ENCODE measurements around the gene SDK1.

Gene SDK1

DNA sequence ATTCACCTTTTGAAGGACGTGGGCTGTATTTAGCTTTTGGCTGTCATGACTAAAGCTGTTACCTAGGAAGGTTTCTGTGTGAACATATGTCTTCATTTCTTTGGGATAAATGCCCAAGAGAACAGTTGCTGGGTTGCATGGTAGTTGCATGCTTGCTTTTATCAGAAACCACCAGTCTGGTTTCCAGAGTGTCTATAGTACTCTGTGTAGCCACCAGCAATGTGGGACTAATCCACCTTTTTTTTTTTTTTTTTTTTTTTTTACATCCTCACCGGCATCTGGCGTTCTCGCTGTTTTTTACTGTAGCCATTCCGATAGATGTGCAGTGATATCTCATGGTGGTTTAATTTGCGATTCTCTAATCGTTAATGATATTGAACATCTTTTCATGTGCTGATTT, 297.8 kb downstream of the SDK1 start:
- H3K18ac ChIP-seq (ENCODE audit: low read length), result no peak overlapping the region
- H3K79me1 ChIP-seq (ENCODE audit: low read length), result no peaks in the 10 kb centered on the region
- no peak overlapping the region for H4K8ac ChIP-seq (ENCODE audit: low read depth, low read length)
- no peak overlapping the region for H2BK120ac ChIP-seq (ENCODE audit: insufficient read depth, low read length, poor library complexity)
- H2AFZ ChIP-seq (ENCODE audit: insufficient read depth, low read length, poor library complexity), result no peak overlapping the region
- no peak overlapping the region for H4K12ac ChIP-seq (ENCODE audit: low read depth, low read length)
- H3K27me3 ChIP-seq (ENCODE audit: insufficient read depth, low read length), result no peaks in the 10 kb centered on the region
- H2AK5ac ChIP-seq (ENCODE audit: low read length), result no peak overlapping the region
- H3K23ac ChIP-seq (ENCODE audit: low read length), result no peak overlapping the region
- H3K4me2 ChIP-seq (ENCODE audit: low read length), result no peak overlapping the region
- no peaks in the 10 kb centered on the region for H3K79me2 ChIP-seq (ENCODE audit: control insufficient read depth, insufficient read depth, low read length, poor library complexity)
- H3K14ac ChIP-seq (ENCODE audit: low read length), result no peak overlapping the region
- no peak overlapping the region for H2BK12ac ChIP-seq (ENCODE audit: low read length)
- no peak for DNase-seq
- no peak overlapping the region for H2BK5ac ChIP-seq (ENCODE audit: low read depth, low read length, poor library complexity)
- H3K4ac ChIP-seq (ENCODE audit: low read depth, low read length), result no peak overlapping the region
- WGBS (ENCODE audit: extremely low coverage, insufficient coverage, insufficient read length), result no CpG with 5 or more reads among the region's 7 CpGs
- H3K36me3 ChIP-seq (ENCODE audit: control insufficient read depth in 1 of 2, insufficient read depth in 2 of 2, low read length in 2 of 2), result no peaks in the 10 kb centered on the region
- H3K4me1 ChIP-seq (ENCODE audit: control insufficient read depth in 1 of 2, insufficient read depth in 2 of 2, low read length in 2 of 2), result no peaks in the 10 kb centered on the region
- no peak overlapping the region for H3K4me3 ChIP-seq (ENCODE audit: low read depth, low read length)
- H3K9me3 ChIP-seq (ENCODE audit: insufficient read depth, low read depth, low read length), result no peaks in the 10 kb centered on the region
- H4K91ac ChIP-seq (ENCODE audit: low read depth, low read length), result no peak overlapping the region
- H3K9ac ChIP-seq (ENCODE audit: low read length), result no peak overlapping the region
- H3K27ac ChIP-seq (ENCODE audit: low read depth, low read length), result no peak overlapping the region

DNA sequence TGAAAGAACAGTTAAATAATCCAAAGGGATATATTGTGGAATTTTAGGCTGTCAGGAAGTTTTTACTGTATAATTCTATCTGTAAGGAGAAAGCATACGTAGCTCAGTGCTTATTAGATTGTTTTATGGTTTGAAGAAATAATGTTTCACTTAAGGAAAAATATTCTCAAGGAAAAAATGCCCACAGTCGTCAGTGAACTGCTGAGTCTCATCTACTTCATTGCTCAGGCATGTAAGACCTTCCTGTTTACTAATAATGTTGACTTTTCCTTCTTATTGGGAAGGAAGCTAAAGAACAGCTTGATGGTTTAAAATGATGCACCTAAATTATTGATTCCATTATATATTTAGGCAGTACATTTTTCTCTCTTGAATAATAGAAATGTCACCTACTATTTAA, 304.2 kb downstream of the SDK1 start:
- WGBS (ENCODE audit: extremely low coverage, insufficient coverage, insufficient read length), result no CpG with 5 or more reads among the region's 2 CpGs
- no peak overlapping the region for H4K91ac ChIP-seq (ENCODE audit: low read depth, low read length)

DNA sequence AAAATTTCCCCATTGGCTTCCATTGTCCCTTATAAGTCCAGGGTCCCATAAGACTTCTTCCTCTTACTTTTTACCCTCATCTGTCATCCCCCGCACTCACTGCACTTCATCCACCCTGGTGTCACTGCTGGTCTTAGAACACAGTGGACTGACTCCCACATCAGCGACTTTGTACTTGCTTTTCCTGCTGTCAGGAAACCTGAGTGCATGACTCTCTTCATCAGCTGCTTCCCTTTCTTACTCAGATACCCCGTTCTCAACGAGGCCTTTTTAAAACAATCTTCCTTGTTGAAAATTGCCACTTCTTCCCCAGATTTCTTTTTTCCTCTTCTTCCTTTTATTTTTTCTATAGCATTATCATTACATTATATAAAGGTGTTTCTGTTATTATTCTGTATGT, 305.4 kb downstream of the SDK1 start:
- no peak for DNase-seq
- Histone ChIP-seq H3K79me2 (ENCODE audit: control insufficient read depth, insufficient read depth, low read length, poor library complexity) (no peaks in the 10 kb centered on the region), H2AK5ac (ENCODE audit: low read length) (no peak overlapping the region), H4K8ac (ENCODE audit: low read depth, low read length) (no peak overlapping the region), H3K4me3 (ENCODE audit: low read depth, low read length) (no peak overlapping the region), H4K12ac (ENCODE audit: low read depth, low read length) (no peak overlapping the region), H3K23ac (ENCODE audit: low read length) (no peak overlapping the region), H3K14ac (ENCODE audit: low read length) (no peak overlapping the region), H2BK120ac (ENCODE audit: insufficient read depth, low read length, poor library complexity) (no peak overlapping the region), H2AFZ (ENCODE audit: insufficient read depth, low read length, poor library complexity) (no peak overlapping the region), H2BK5ac (ENCODE audit: low read depth, low read length, poor library complexity) (no peak overlapping the region), H3K4ac (ENCODE audit: low read depth, low read length) (no peak overlapping the region), H3K79me1 (ENCODE audit: low read length) (no peaks in the 10 kb centered on the region), H3K4me1 (ENCODE audit: control insufficient read depth in 1 of 2, insufficient read depth in 2 of 2, low read length in 2 of 2) (no peaks in the 10 kb centered on the region), H3K36me3 (ENCODE audit: control insufficient read depth in 1 of 2, insufficient read depth in 2 of 2, low read length in 2 of 2) (no peaks in the 10 kb centered on the region), H3K27me3 (ENCODE audit: insufficient read depth, low read length) (no peaks in the 10 kb centered on the region), H3K4me2 (ENCODE audit: low read length) (no peak overlapping the region), H3K27ac (ENCODE audit: low read depth, low read length) (no peak overlapping the region), H3K9me3 (ENCODE audit: insufficient read depth, low read depth, low read length) (no peaks in the 10 kb centered on the region), H4K91ac (ENCODE audit: low read depth, low read length) (no peak overlapping the region), H3K9ac (ENCODE audit: low read length) (no peak overlapping the region), H2BK12ac (ENCODE audit: low read length) (no peak overlapping the region), H3K18ac (ENCODE audit: low read length) (no peak overlapping the region)
- WGBS (ENCODE audit: extremely low coverage, insufficient coverage, insufficient read length), result no CpG with 5 or more reads among the region's 4 CpGs

More for the DNA sequence above, 304.2 kb downstream of the SDK1 start:
- Histone ChIP-seq H3K4me3 (ENCODE audit: low read depth, low read length) (no peak overlapping the region), H2AFZ (ENCODE audit: insufficient read depth, low read length, poor library complexity) (no peak overlapping the region), H3K79me2 (ENCODE audit: control insufficient read depth, insufficient read depth, low read length, poor library complexity) (no peaks in the 10 kb centered on the region), H3K9me3 (ENCODE audit: insufficient read depth, low read depth, low read length) (no peaks in the 10 kb centered on the region), H2BK5ac (ENCODE audit: low read depth, low read length, poor library complexity) (no peak overlapping the region), H3K79me1 (ENCODE audit: low read length) (no peaks in the 10 kb centered on the region), H3K23ac (ENCODE audit: low read length) (no peak overlapping the region), H2BK12ac (ENCODE audit: low read length) (no peak overlapping the region), H2BK120ac (ENCODE audit: insufficient read depth, low read length, poor library complexity) (no peak overlapping the region), H3K18ac (ENCODE audit: low read length) (no peak overlapping the region), H3K9ac (ENCODE audit: low read length) (no peak overlapping the region), H3K4ac (ENCODE audit: low read depth, low read length) (no peak overlapping the region), H3K4me1 (ENCODE audit: control insufficient read depth in 1 of 2, insufficient read depth in 2 of 2, low read length in 2 of 2) (no peaks in the 10 kb centered on the region), H4K12ac (ENCODE audit: low read depth, low read length) (no peak overlapping the region), H4K8ac (ENCODE audit: low read depth, low read length) (no peak overlapping the region), H3K27ac (ENCODE audit: low read depth, low read length) (no peak overlapping the region), H3K4me2 (ENCODE audit: low read length) (no peak overlapping the region), H3K14ac (ENCODE audit: low read length) (no peak overlapping the region), H3K27me3 (ENCODE audit: insufficient read depth, low read length) (no peaks in the 10 kb centered on the region), H3K36me3 (ENCODE audit: control insufficient read depth in 1 of 2, insufficient read depth in 2 of 2, low read length in 2 of 2) (no peaks in the 10 kb centered on the region), H2AK5ac (ENCODE audit: low read length) (no peak overlapping the region)
- no peak for DNase-seq

DNA sequence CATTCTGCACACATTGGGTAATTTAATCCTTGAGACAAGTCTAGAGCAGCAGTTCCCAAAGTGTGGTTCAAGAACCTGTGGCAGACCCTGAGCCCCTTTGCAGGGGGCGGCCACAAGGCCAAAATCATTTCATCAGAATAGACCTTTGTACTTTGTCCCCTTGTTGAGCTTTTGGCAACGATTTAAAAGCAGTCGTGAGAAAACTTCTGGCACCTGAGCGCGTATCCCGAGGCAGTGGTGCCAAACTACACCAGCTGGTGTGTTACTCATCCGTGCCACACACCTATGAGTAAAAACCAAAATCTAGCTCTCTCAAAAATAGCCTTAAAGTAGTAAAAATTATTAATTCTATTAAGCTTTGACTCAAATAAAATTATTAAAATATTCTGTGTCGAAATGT, 306.8 kb downstream of the SDK1 start:
- Histone ChIP-seq H3K4me3 (ENCODE audit: low read depth, low read length) (no peak overlapping the region), H2BK5ac (ENCODE audit: low read depth, low read length, poor library complexity) (no peak overlapping the region), H2BK120ac (ENCODE audit: insufficient read depth, low read length, poor library complexity) (no peak overlapping the region), H2AK5ac (ENCODE audit: low read length) (no peak overlapping the region), H4K8ac (ENCODE audit: low read depth, low read length) (no peak overlapping the region), H4K12ac (ENCODE audit: low read depth, low read length) (no peak overlapping the region), H3K27me3 (ENCODE audit: insufficient read depth, low read length) (no peaks in the 10 kb centered on the region), H3K9me3 (ENCODE audit: insufficient read depth, low read depth, low read length) (no peaks in the 10 kb centered on the region), H3K79me1 (ENCODE audit: low read length) (no peaks in the 10 kb centered on the region), H3K18ac (ENCODE audit: low read length) (no peak overlapping the region), H2BK12ac (ENCODE audit: low read length) (no peak overlapping the region), H3K79me2 (ENCODE audit: control insufficient read depth, insufficient read depth, low read length, poor library complexity) (no peaks in the 10 kb centered on the region), H3K27ac (ENCODE audit: low read depth, low read length) (no peak overlapping the region), H3K36me3 (ENCODE audit: control insufficient read depth in 1 of 2, insufficient read depth in 2 of 2, low read length in 2 of 2) (no peaks in the 10 kb centered on the region), H3K4me2 (ENCODE audit: low read length) (no peak overlapping the region), H4K91ac (ENCODE audit: low read depth, low read length) (no peak overlapping the region), H3K14ac (ENCODE audit: low read length) (no peak overlapping the region), H3K4me1 (ENCODE audit: control insufficient read depth in 1 of 2, insufficient read depth in 2 of 2, low read length in 2 of 2) (no peaks in the 10 kb centered on the region), H3K4ac (ENCODE audit: low read depth, low read length) (no peak overlapping the region), H3K9ac (ENCODE audit: low read length) (no peak overlapping the region), H2AFZ (ENCODE audit: insufficient read depth, low read length, poor library complexity) (no peak overlapping the region), H3K23ac (ENCODE audit: low read length) (no peak overlapping the region)
- WGBS (ENCODE audit: extremely low coverage, insufficient coverage, insufficient read length), result no CpG with 5 or more reads among the region's 8 CpGs
- no peak for DNase-seq

All from trophoblast cell (in vitro differentiated cells and primary cell).